ENCODE data around the gene PURA. TPM values are rescaled to one million over a fixed set of nuclear protein-coding genes. Genes with fewer than 3 reads are reported as not detected.

Gene PURA
- total RNA-seq, 1 experiment from 2014 or later, result 3.6 TPM

DNA sequence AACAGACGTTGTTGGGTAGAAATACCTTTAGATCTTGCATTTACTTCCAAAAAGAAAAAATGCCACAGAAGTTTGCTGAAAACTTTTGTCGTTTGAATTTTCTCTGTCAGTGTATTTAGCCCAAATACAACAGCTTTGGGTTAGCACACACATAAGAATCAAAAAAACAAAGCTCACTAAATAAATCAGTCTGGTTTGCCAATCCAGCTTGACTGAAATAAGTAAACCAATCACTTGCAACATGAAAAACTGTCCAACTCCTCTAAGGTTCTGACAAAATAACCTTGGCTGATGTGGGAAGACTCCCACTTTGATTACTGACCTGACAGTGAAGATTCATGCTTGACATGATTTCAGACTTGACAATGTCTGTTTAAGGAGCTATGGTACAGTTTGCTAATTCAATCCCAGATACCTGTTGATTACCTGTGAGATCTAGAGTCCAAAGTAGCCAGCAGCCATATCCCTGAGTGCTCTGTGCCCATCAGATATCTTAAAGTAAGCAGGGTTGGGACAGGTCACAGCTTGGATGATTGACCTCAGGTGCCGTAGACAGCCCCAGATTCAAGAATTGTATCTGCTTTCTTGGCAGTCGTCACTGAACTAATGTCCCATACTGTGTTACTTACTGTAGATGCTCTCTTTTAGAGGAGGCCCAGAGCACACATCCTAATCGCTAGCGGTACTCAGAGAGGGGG lies 12.6 kb downstream of the PURA start:
- no CpG with 5 or more reads among the region's 6 CpGs for WGBS (ENCODE audit: extremely low coverage, insufficient read length, low lambda C conversion rate)
- H3K18ac ChIP-seq (ENCODE audit: insufficient read length, low read depth, low read length), result no peak overlapping the region
- no peak overlapping the region for H3K4me2 ChIP-seq (ENCODE audit: insufficient read depth, insufficient read length, low read length)
- H3K79me2 ChIP-seq (ENCODE audit: insufficient read depth, low read length), result no peaks in the 10 kb centered on the region
- DNase-seq, result no peak
- H3K4me3 Mint-ChIP-seq, result no peak overlapping the region
- H3K4ac ChIP-seq (ENCODE audit: low read depth, low read length), result no peak overlapping the region
- peaks cover 9 to 11% of the 10 kb centered on the region in 2 experiments for H3K4me1 Mint-ChIP-seq
- no peaks in the 10 kb centered on the region for H3K79me1 ChIP-seq (ENCODE audit: insufficient read depth, low read depth, low read length, poor library complexity, severe bottlenecking)
- H3K9ac ChIP-seq (ENCODE audit: extremely low read depth, insufficient read length, low read length), result no peak overlapping the region
- H3T11ph ChIP-seq (ENCODE audit: low read length), result no peak overlapping the region
- no peaks in the 10 kb centered on the region for H4K20me1 ChIP-seq (ENCODE audit: control insufficient read depth, insufficient read depth, insufficient read length)
- no peaks in the 10 kb centered on the region for H3K23me2 ChIP-seq (ENCODE audit: insufficient read length, low read depth, low read length, poor library complexity, severe bottlenecking)
- H2BK20ac ChIP-seq (ENCODE audit: low read depth, low read length, poor library complexity, severe bottlenecking), result no peak overlapping the region
- TF ChIP-seq, protein P1, sequence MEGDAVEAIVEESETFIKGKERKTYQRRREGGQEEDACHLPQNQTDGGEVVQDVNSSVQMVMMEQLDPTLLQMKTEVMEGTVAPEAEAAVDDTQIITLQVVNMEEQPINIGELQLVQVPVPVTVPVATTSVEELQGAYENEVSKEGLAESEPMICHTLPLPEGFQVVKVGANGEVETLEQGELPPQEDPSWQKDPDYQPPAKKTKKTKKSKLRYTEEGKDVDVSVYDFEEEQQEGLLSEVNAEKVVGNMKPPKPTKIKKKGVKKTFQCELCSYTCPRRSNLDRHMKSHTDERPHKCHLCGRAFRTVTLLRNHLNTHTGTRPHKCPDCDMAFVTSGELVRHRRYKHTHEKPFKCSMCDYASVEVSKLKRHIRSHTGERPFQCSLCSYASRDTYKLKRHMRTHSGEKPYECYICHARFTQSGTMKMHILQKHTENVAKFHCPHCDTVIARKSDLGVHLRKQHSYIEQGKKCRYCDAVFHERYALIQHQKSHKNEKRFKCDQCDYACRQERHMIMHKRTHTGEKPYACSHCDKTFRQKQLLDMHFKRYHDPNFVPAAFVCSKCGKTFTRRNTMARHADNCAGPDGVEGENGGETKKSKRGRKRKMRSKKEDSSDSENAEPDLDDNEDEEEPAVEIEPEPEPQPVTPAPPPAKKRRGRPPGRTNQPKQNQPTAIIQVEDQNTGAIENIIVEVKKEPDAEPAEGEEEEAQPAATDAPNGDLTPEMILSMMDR (conservative IDR thresholded peaks at IDR 0.05), result no peak
- H3K27me3 ChIP-seq (ENCODE audit: insufficient read depth, low read length), result no peaks in the 10 kb centered on the region
- H3K14ac ChIP-seq (ENCODE audit: insufficient read depth, low read length), result no peak overlapping the region
- H3K36me3 Mint-ChIP-seq (ENCODE audit: insufficient read depth in 1 of 3, low read depth in 3 of 3), result no peaks in the 10 kb centered on the region
- no peak overlapping the region for H3K27ac ChIP-seq (ENCODE audit: insufficient read length, low read depth, low read length)
- no peak overlapping the region for H2AK5ac ChIP-seq (ENCODE audit: insufficient read length, low read length)
- H3K4me1 ChIP-seq (ENCODE audit: insufficient read depth, low read length), result peaks cover 3% of the 10 kb centered on the region; the same call in 1 of the 2 replicates
- no peak overlapping the region for H3K56ac ChIP-seq (ENCODE audit: insufficient read length, low read depth, low read length)
- no peak overlapping the region for H4K5ac ChIP-seq (ENCODE audit: insufficient read length, low read depth, low read length)
- no peak overlapping the region for H3K23ac ChIP-seq (ENCODE audit: insufficient read length, low read depth, low read length)
- peaks cover 14% of the 10 kb centered on the region; the same call in 1 of the 2 replicates for H3K27me3 Mint-ChIP-seq (ENCODE audit: low read depth)
- no peak overlapping the region for H3K27ac Mint-ChIP-seq
- no peak overlapping the region for H4K8ac ChIP-seq (replicated peaks; ENCODE audit: insufficient read length, low read depth, low read length)
- H2AFZ ChIP-seq (ENCODE audit: low read length), result no peak overlapping the region
- H3K9me3 ChIP-seq (ENCODE audit: control insufficient read depth, low read depth, low read length), result no peaks in the 10 kb centered on the region
- no peak overlapping the region for H2BK5ac ChIP-seq (ENCODE audit: insufficient read length, low read length)
- no peaks in the 10 kb centered on the region for H3K9me3 Mint-ChIP-seq
- no peak overlapping the region for H4K91ac ChIP-seq (ENCODE audit: insufficient read length, low read depth, low read length)
- H2BK15ac ChIP-seq (ENCODE audit: low read depth, low read length), result no peak overlapping the region
- no peak overlapping the region for H2BK120ac ChIP-seq (ENCODE audit: low read depth, low read length, poor library complexity, severe bottlenecking)
- no peak overlapping the region for H2BK12ac ChIP-seq (ENCODE audit: insufficient read length, low read depth, low read length)
